Natural killer cell (primary cell): ENCODE results near the gene CD40LG. TPM values are rescaled to one million over a fixed set of nuclear protein-coding genes. Genes with fewer than 3 reads are reported as not detected.
A peak's percentile ranks its signal among the peaks of the same experiment; 100 is the strongest.

Experiments used
- ATAC-seq, 3 donors: fragments of 150-1000 bp in 2 of 3; fragments of 200-7000 bp in 1 of 3; cut with Tn5 transposase; 1 replicate in 1 of 3; 2 replicates in 2 of 3; pipeline ENCODE4 v1.10.0; 2021; ENCODE audit warnings: mild to moderate bottlenecking in 2 of 3, moderate library complexity in 2 of 3
- DNase-seq, 2 donors: peaks; one replicate each; pipeline versions ENCODE4 v3.0.0 to v3.0.0-alpha.2; 2013 to 2021; ENCODE audit warnings: mixed read lengths in 1 of 2
- H3K27ac ChIP-seq: one replicate; pipeline ENCODE4 v1.5.1; 2013; ENCODE audit warnings: mild to moderate bottlenecking, low read length
- H3K27me3 ChIP-seq: one replicate; pipeline ENCODE4 v1.6.1; 2013; ENCODE audit warnings: low read length; ENCODE audit not compliant: control insufficient read depth, insufficient read depth
- H3K36me3 ChIP-seq: one replicate; pipeline ENCODE4 v1.6.1; 2013; ENCODE audit warnings: low read length; ENCODE audit not compliant: control insufficient read depth, insufficient read depth
- H3K4me1 ChIP-seq: one replicate; pipeline ENCODE4 v1.6.1; 2013; ENCODE audit warnings: low read length; ENCODE audit not compliant: control insufficient read depth, insufficient read depth
- H3K4me3 ChIP-seq: one replicate; pipeline ENCODE4 v1.5.1; 2013; ENCODE audit warnings: low read length
- H3K9me3 ChIP-seq: one replicate; pipeline ENCODE4 v1.6.1; 2013; ENCODE audit warnings: low read length; ENCODE audit not compliant: control insufficient read depth, insufficient read depth
- H3K27ac Mint-ChIP-seq, 2 donors: one replicate each; pipeline ENCODE4 v1.8.0; 2022; ENCODE audit warnings: mild to moderate bottlenecking in 2 of 2, mixed read lengths in 2 of 2, moderate library complexity in 1 of 2
- H3K27me3 Mint-ChIP-seq, 2 donors: one replicate each; pipeline ENCODE4 v1.8.0; 2022; ENCODE audit warnings: low read depth in 2 of 2, mixed read lengths in 2 of 2
- H3K36me3 Mint-ChIP-seq: one replicate; pipeline ENCODE4 v1.8.0; 2022; ENCODE audit warnings: mixed read lengths
- H3K4me1 Mint-ChIP-seq, 2 donors: one replicate each; pipeline ENCODE4 v1.8.0; 2022; ENCODE audit warnings: mixed read lengths in 2 of 2
- H3K4me3 Mint-ChIP-seq: one replicate; pipeline ENCODE4 v1.8.0; 2022; ENCODE audit warnings: mild to moderate bottlenecking, moderate library complexity, mixed read lengths
- H3K9me3 Mint-ChIP-seq, 2 donors: one replicate each; pipeline ENCODE4 v1.8.0; 2022; ENCODE audit warnings: mixed read lengths in 2 of 2
- WGBS: methylation state at CpG from one replicate; pipeline ENCODE4 v1.1.7; 2013; ENCODE audit warnings: missing lambda C conversion rate; ENCODE audit not compliant: insufficient coverage; 5-methylcytosine and 5-hydroxymethylcytosine counted together
- intact Hi-C: fragments of 100-400 bp; cut with micrococcal nuclease; formaldehyde crosslinking; loops from one replicate; pipeline ENCODE4 v1.14.2; 2022
- total RNA-seq, 4 donors: library from RNA; stranded (reverse); fragments of 120-200 nt in 1 of 4; gene quantifications; one replicate each; pipeline versions ENCODE4 v1.2.3 to v1.2.4, GENCODE V29; 2013 to 2022
- TF ChIP-seq, protein P1 (sequence below): fragments of 200-600 bp; IDR thresholded peaks from one replicate; pipeline ENCODE4 v1.8.0; 2022; ENCODE audit warnings: antibody characterized with exemption

The CD40LG gene
- total RNA-seq, 3 donors from 2014 or later (not counting 1 experiment from before 2014, with no cell fraction given): 0.77 to 1.5 TPM; not detected in 1

DNA sequence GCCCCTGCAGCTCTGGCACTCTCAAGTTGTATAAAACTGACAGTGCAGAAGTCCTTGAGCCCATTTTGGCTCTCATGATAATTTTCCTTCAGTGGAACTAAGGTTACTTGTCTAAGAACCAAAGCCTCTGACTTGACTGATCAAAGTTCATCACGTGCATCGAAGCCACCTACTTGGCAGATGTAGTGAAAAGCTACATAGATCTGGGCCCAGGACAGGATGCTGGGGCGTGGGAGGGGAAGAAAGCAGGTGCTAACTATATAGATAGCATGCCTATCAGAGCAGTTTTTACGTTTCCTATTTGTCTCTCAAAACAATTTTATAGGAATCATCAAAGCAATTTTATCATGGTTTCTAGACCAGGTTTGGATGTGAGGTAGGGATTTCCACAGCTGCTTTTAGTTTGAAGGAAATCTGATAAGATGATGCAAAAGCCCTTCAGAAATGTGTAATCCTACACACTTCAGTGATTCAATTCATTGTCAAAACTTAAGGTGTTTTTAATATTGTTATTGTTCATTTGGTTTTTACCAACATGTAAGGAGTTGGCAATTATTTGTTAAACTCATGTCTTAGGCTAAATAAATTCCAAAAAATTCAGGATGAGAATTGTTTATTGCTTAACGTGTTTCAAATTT is 1.2 kb upstream of the CD40LG start:
- no peaks in the 10 kb centered on the region for H3K9me3 Mint-ChIP-seq
- Histone ChIP-seq H3K9me3 (no peaks in the 10 kb centered on the region), H3K4me3 (no peak overlapping the region), H3K27ac (no peak overlapping the region), H3K4me1 (peaks cover 10% of the 10 kb centered on the region), H3K36me3 (no peaks in the 10 kb centered on the region), H3K27me3 (no peaks in the 10 kb centered on the region)
- intact Hi-C loops: no loop called here
- TF ChIP-seq, protein P1, sequence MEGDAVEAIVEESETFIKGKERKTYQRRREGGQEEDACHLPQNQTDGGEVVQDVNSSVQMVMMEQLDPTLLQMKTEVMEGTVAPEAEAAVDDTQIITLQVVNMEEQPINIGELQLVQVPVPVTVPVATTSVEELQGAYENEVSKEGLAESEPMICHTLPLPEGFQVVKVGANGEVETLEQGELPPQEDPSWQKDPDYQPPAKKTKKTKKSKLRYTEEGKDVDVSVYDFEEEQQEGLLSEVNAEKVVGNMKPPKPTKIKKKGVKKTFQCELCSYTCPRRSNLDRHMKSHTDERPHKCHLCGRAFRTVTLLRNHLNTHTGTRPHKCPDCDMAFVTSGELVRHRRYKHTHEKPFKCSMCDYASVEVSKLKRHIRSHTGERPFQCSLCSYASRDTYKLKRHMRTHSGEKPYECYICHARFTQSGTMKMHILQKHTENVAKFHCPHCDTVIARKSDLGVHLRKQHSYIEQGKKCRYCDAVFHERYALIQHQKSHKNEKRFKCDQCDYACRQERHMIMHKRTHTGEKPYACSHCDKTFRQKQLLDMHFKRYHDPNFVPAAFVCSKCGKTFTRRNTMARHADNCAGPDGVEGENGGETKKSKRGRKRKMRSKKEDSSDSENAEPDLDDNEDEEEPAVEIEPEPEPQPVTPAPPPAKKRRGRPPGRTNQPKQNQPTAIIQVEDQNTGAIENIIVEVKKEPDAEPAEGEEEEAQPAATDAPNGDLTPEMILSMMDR: no peak
- peaks cover 0 to 5% of the 10 kb centered on the region in 2 donors for H3K27me3 Mint-ChIP-seq
- ATAC-seq (no peak), DNase-seq (peak in 1 of 2 donors; percentile 73)
- 66% methylated on average over 2 of the region's 5 CpGs for WGBS
- no peaks in the 10 kb centered on the region for H3K36me3 Mint-ChIP-seq
- peaks cover 17 to 18% of the 10 kb centered on the region in 2 donors for H3K4me1 Mint-ChIP-seq
- H3K4me3 Mint-ChIP-seq: no peak overlapping the region
- H3K27ac Mint-ChIP-seq: no peak overlapping the region

DNA sequence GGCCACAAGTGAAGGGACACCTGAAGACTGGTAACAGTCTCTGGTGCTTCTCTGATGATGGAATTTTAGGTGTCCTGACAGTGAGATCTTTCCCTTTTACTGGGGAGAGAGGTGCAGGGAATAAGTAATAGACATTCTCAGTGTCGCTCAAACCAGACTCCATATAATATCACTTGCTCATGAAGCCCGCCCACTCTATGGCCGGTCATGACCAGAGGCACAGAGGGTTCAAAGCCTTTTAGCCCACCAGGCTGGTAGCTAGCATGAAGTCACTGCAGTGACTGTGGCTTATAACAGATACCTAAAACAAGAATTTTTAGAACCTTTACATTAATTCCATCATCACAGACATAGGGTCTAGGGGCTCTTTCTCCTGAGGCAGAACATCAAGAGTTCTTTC is 2.9 kb downstream of the CD40LG start:
- TF ChIP-seq, protein P1: no peak
- H3K4me1 Mint-ChIP-seq: peaks cover 0 to 3% of the 10 kb centered on the region in 2 donors
- Histone ChIP-seq H3K4me1 (no peaks in the 10 kb centered on the region), H3K27me3 (no peaks in the 10 kb centered on the region), H3K9me3 (no peaks in the 10 kb centered on the region), H3K27ac (no peak overlapping the region), H3K36me3 (no peaks in the 10 kb centered on the region), H3K4me3 (no peak overlapping the region)
- H3K27ac Mint-ChIP-seq: no peak overlapping the region
- 89% methylated on average over 2 of the region's 3 CpGs for WGBS
- no peaks in the 10 kb centered on the region for H3K36me3 Mint-ChIP-seq
- no peaks in the 10 kb centered on the region for H3K9me3 Mint-ChIP-seq
- H3K27me3 Mint-ChIP-seq: peaks cover 0 to 5% of the 10 kb centered on the region in 2 donors
- H3K4me3 Mint-ChIP-seq: no peak overlapping the region
- intact Hi-C loops: no loop called here
- DNase-seq: no peak
- no peak for ATAC-seq

DNA sequence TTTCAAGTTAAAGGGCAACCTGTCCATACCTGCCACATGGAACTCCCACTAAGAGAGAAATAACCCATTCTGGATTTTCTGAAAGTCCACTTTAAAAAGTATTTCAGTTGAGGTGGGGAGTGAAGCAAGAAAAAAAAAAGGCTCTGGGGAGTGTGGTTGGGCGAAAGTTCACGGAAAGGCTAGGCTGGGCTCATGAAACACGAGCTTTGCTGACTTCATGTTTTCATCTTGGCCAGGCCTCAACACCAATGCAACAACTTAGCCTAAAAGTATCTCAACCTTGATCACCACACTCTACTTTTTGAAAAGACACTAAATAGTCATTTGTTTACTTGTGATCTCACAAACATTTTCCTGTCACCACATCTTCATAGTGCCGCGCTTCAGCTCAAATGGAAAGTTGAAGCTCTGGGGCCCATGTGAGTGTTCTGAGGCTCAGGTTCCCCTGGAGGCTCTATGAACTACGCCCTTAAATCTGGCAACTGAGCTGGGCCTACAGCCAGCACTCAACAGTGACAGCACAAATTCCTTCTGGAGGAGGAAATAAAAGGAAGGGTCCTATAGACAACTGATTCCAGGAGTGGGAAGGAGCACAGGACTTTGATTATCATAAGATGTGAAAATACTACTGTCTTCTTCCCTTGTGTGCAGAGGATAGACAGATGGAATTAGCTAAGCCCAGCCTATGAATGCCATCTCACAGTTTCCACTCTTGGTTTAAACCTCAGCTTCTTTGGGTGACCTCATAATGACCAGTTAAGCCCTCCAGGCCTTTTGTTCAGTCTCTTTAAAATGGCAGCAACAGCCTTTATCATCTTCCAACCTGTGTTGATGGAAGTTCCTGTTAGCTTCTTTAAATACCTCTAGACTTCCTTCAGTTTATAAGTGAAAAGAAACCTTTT is 5.1 kb downstream of the CD40LG start:
- H3K4me3 ChIP-seq: no peak overlapping the region
- 64% methylated on average over 4 of the region's 6 CpGs for WGBS
- Mint-ChIP-seq H3K9me3 (no peaks in the 10 kb centered on the region), H3K4me1 (no peaks in the 10 kb centered on the region), H3K27ac (no peak overlapping the region), H3K4me3 (no peak overlapping the region), H3K36me3 (no peaks in the 10 kb centered on the region), H3K27me3 (peaks cover 0 to 5% of the 10 kb centered on the region in 2 donors)
- DNase-seq: peak in 1 of 2 donors; percentile 33
- H3K27me3 ChIP-seq: no peaks in the 10 kb centered on the region
- no peaks in the 10 kb centered on the region for H3K36me3 ChIP-seq
- TF ChIP-seq, protein P1: no peak
- intact Hi-C loops: no loop called here
- no peaks in the 10 kb centered on the region for H3K9me3 ChIP-seq
- no peak for ATAC-seq
- H3K27ac ChIP-seq: no peak overlapping the region
- no peaks in the 10 kb centered on the region for H3K4me1 ChIP-seq
